ENCODE results near the gene ANKRD12. TPM values are rescaled to one million over a fixed set of nuclear protein-coding genes. Genes with fewer than 3 reads are reported as not detected.

ANKRD12 gene
- total and polyA plus RNA-seq, 4 donors, result 10.2 to 108 (median 50.0) TPM

- 78 to 85% methylated on average over 2 of the region's 2 CpGs for WGBS, 2 donors
- Histone ChIP-seq H3K27ac (ENCODE audit: low read depth in 1 of 2, low read length in 1 of 2) (no peak overlapping the region), H3K4me3 (no peak overlapping the region), H3K9ac (ENCODE audit: insufficient read depth in 1 of 2, low read length in 2 of 2) (no peak overlapping the region), H3K4me1 (ENCODE audit: control insufficient read depth in 5 of 5, insufficient read depth in 5 of 5, low read length in 5 of 5) (peaks cover 0 to 3% (median 0%) of the 10 kb centered on the region in 5 donors), H3K27me3 (ENCODE audit: control insufficient read depth in 3 of 3, insufficient read depth in 3 of 3, low read length in 2 of 3) (no peaks in the 10 kb centered on the region), H3K36me3 (ENCODE audit: control insufficient read depth in 4 of 4, insufficient read depth in 4 of 4, low read length in 4 of 4) (peaks cover 0 to 9% (median 5%) of the 10 kb centered on the region in 4 donors), H3K9me3 (ENCODE audit: control insufficient read depth in 4 of 4, insufficient read depth in 3 of 4, low read length in 3 of 4) (no peaks in the 10 kb centered on the region)
- ATAC-seq (ENCODE audit: insufficient read depth, low FRiP score) (no peak), DNase-seq (peak in 1 of 3 donors; percentile 19)
- no peak for TF ChIP-seq CTCF (IDR thresholded peaks at IDR 0.05; ENCODE audit: control extremely low read depth, extremely low read depth)
Observed at GRCh38 chr18:9283791-9284190, 147.2 kb downstream of the ANKRD12 start.

GRCh38 chr18:9285604-9286003 is 149.0 kb downstream of the ANKRD12 start:
- Histone ChIP-seq H3K4me1 (ENCODE audit: control insufficient read depth in 5 of 5, insufficient read depth in 5 of 5, low read length in 5 of 5) (peaks cover 0 to 3% (median 0%) of the 10 kb centered on the region in 5 donors), H3K4me3 (no peak overlapping the region), H3K36me3 (ENCODE audit: control insufficient read depth in 4 of 4, insufficient read depth in 4 of 4, low read length in 4 of 4) (peaks cover 0 to 3% (median 2%) of the 10 kb centered on the region in 4 donors), H3K9ac (ENCODE audit: insufficient read depth in 1 of 2, low read length in 2 of 2) (no peak overlapping the region), H3K9me3 (ENCODE audit: control insufficient read depth in 4 of 4, insufficient read depth in 3 of 4, low read length in 3 of 4) (no peaks in the 10 kb centered on the region), H3K27ac (ENCODE audit: low read depth in 1 of 2, low read length in 1 of 2) (no peak overlapping the region), H3K27me3 (ENCODE audit: control insufficient read depth in 3 of 3, insufficient read depth in 3 of 3, low read length in 2 of 3) (no peaks in the 10 kb centered on the region)
- 56 to 71% methylated on average over 2 of the region's 2 CpGs for WGBS, 2 donors
- ATAC-seq (ENCODE audit: insufficient read depth, low FRiP score) (no peak), DNase-seq (no peak)
- no peak for TF ChIP-seq CTCF (IDR thresholded peaks at IDR 0.05; ENCODE audit: control extremely low read depth, extremely low read depth)

GRCh38 chr18:9287036-9287435 is 150.5 kb downstream of the ANKRD12 start:
- H3K4me1 ChIP-seq (ENCODE audit: control insufficient read depth in 5 of 5, insufficient read depth in 5 of 5, low read length in 5 of 5), result peaks cover 0 to 3% (median 0%) of the 10 kb centered on the region in 5 donors
- no peak overlapping the region for H3K4me3 ChIP-seq
- ATAC-seq (ENCODE audit: insufficient read depth, low FRiP score) (no peak), DNase-seq (peak in 1 of 3 donors; percentile 15)
- no peaks in the 10 kb centered on the region for H3K36me3 ChIP-seq (ENCODE audit: control insufficient read depth in 4 of 4, insufficient read depth in 4 of 4, low read length in 4 of 4)
- no peaks in the 10 kb centered on the region for H3K27me3 ChIP-seq (ENCODE audit: control insufficient read depth in 3 of 3, insufficient read depth in 3 of 3, low read length in 2 of 3)
- H3K9me3 ChIP-seq (ENCODE audit: control insufficient read depth in 4 of 4, insufficient read depth in 3 of 4, low read length in 3 of 4), result no peaks in the 10 kb centered on the region
- 76 to 84% methylated on average over 7 of the region's 7 CpGs for WGBS, 2 donors
- TF ChIP-seq CTCF (IDR thresholded peaks at IDR 0.05; ENCODE audit: control extremely low read depth, extremely low read depth), result no peak
- no peak overlapping the region for H3K9ac ChIP-seq (ENCODE audit: insufficient read depth in 1 of 2, low read length in 2 of 2)
- no peak overlapping the region for H3K27ac ChIP-seq (ENCODE audit: low read depth in 1 of 2, low read length in 1 of 2)

- Histone ChIP-seq H3K27me3 (ENCODE audit: control insufficient read depth in 3 of 3, insufficient read depth in 3 of 3, low read length in 2 of 3) (no peaks in the 10 kb centered on the region), H3K9me3 (ENCODE audit: control insufficient read depth in 4 of 4, insufficient read depth in 3 of 4, low read length in 3 of 4) (peaks cover 0 to 10% (median 6%) of the 10 kb centered on the region in 4 donors), H3K27ac (ENCODE audit: low read depth in 1 of 2, low read length in 1 of 2) (no peak overlapping the region), H3K36me3 (ENCODE audit: control insufficient read depth in 4 of 4, insufficient read depth in 4 of 4, low read length in 4 of 4) (no peaks in the 10 kb centered on the region), H3K4me1 (ENCODE audit: control insufficient read depth in 5 of 5, insufficient read depth in 5 of 5, low read length in 5 of 5) (peaks cover 0 to 3% (median 0%) of the 10 kb centered on the region in 5 donors), H3K4me3 (no peak overlapping the region), H3K9ac (ENCODE audit: insufficient read depth in 1 of 2, low read length in 2 of 2) (no peak overlapping the region)
- ATAC-seq (ENCODE audit: insufficient read depth, low FRiP score) (no peak), DNase-seq (no peak)
- no peak for TF ChIP-seq CTCF (IDR thresholded peaks at IDR 0.05; ENCODE audit: control extremely low read depth, extremely low read depth)
Observed at GRCh38 chr18:9289698-9290097, 153.1 kb downstream of the ANKRD12 start.
